SU-DHL-6 (cell line): ENCODE data around the gene RAB11B.

Experiments used
- H2AFZ ChIP-seq: fragments of 200-600 bp; sonication (generic); 2 replicates; pipeline ENCODE4 v1.6.1; 2014; ENCODE audit warnings: low read depth, mild to moderate bottlenecking, moderate library complexity, mixed read lengths, antibody characterized with exemption, low read length; ENCODE audit not compliant: severe bottlenecking
- H3F3A ChIP-seq: fragments of 200-600 bp; shearing (Covaris generic); 2 replicates; pipeline ENCODE4 v1.6.0; 2016; ENCODE audit warnings: antibody characterized with exemption, mild to moderate bottlenecking; ENCODE audit not compliant: insufficient read depth
- H3K27ac ChIP-seq: fragments of 200-600 bp; sonication (generic); 2 replicates; pipeline ENCODE4 v1.5.1; 2016; ENCODE audit warnings: low read depth, mild to moderate bottlenecking, low read length, moderate library complexity, mixed read lengths
- H3K27me3 ChIP-seq: fragments of 200-600 bp; sonication (generic), shearing (Covaris generic); 2 replicates; pipeline ENCODE4 v1.6.0; 2014; ENCODE audit warnings: mild to moderate bottlenecking, low read length
- H3K36me3 ChIP-seq: fragments of 200-600 bp; sonication (generic); 2 replicates; pipeline ENCODE4 v1.6.1; 2014; ENCODE audit warnings: mild to moderate bottlenecking, low read length, mixed read lengths
- H3K4me2 ChIP-seq: fragments of 300-600, 200-600 bp; shearing (Covaris generic), sonication (generic); 2 replicates; pipeline ENCODE4 v1.6.0; 2014; ENCODE audit warnings: low read length, low read depth, mild to moderate bottlenecking; ENCODE audit not compliant: poor library complexity, severe bottlenecking
- H3K4me3 ChIP-seq: fragments of 200-600 bp; sonication (generic); 2 replicates; pipeline ENCODE4 v1.5.1; 2014; ENCODE audit warnings: antibody characterized with exemption, low read length, mild to moderate bottlenecking, mixed read lengths; ENCODE audit not compliant: insufficient read depth, poor library complexity, severe bottlenecking
- H3K79me2 ChIP-seq: fragments of 200-600 bp; sonication (generic); 2 replicates; pipeline ENCODE4 v1.6.1; 2014; ENCODE audit warnings: mild to moderate bottlenecking, low read length, moderate library complexity; ENCODE audit not compliant: insufficient read depth
- H3K9ac ChIP-seq: fragments of 200-600 bp; sonication (generic); 2 replicates; pipeline ENCODE4 v1.7.0; 2014; ENCODE audit warnings: mild to moderate bottlenecking, low read length
- H3K9me2 ChIP-seq: fragments of 200-600 bp; sonication (generic); replicated peaks from 2 replicates; pipeline ENCODE4 v1.6.1; 2014; ENCODE audit warnings: low read length; ENCODE audit not compliant: insufficient read depth
- H3K9me3 ChIP-seq: fragments of 200-600 bp; sonication (generic); 2 replicates; pipeline ENCODE4 v1.6.1; 2014; ENCODE audit warnings: low read length, mixed read lengths; ENCODE audit not compliant: insufficient read depth
- H4K20me1 ChIP-seq: fragments of 200-600 bp; sonication (generic); 2 replicates; pipeline ENCODE4 v1.6.1; 2014; ENCODE audit warnings: low read depth, mild to moderate bottlenecking, antibody characterized with exemption, low read length, moderate library complexity, mixed read lengths
- EZH2phosphoT487 ChIP-seq: fragments of 200-600 bp; sonication (generic), shearing (Covaris generic); conservative IDR thresholded peaks from 2 replicates; pipeline ENCODE4 v1.6.1; 2018; ENCODE audit warnings: mild to moderate bottlenecking, antibody characterized with exemption, low read length, moderate library complexity, mixed read lengths
- TF ChIP-seq, protein P1 (sequence below): fragments of 200-600 bp; sonication (generic); IDR thresholded peaks from one replicate; pipeline ENCODE4 v1.5.1; 2017; ENCODE audit warnings: antibody characterized with exemption, mild to moderate bottlenecking, low read length, moderate library complexity; ENCODE audit not compliant: insufficient read depth, poor library complexity, severe bottlenecking

The RAB11B gene

DNA sequence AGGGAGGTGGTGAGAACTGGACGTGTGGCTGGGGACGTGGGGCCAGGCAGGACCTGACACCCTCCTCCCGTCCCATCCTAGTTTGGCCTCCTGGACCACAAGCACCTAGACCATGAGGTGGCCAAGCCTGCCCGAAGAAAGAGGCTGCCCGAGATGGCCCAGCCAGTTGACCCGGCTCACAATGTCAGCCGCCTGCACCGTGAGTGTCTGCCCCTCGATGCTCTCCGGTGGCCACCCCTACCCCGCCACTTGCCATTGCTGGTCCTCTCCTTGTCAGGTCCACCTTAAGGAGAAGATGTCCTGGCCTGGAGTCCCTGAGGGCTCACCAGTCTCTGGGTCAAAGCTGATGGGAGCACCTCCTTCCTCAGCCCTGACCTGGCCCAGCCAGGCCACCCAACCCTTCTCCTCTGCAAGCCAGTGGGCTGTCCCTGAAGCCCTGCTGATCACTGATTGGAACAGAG lies 24.0 kb upstream of the RAB11B start:
- no peaks in the 10 kb centered on the region for H3K9me2 ChIP-seq
- no peak overlapping the region for H3K4me3 ChIP-seq
- no peak overlapping the region for H3K27ac ChIP-seq
- no peaks in the 10 kb centered on the region for H3K36me3 ChIP-seq
- no peaks in the 10 kb centered on the region for H4K20me1 ChIP-seq
- no peak overlapping the region for H2AFZ ChIP-seq
- H3K9ac ChIP-seq, result no peak overlapping the region
- no peaks in the 10 kb centered on the region for H3F3A ChIP-seq
- no peak overlapping the region for H3K4me2 ChIP-seq
- H3K9me3 ChIP-seq, result no peaks in the 10 kb centered on the region
- H3K27me3 ChIP-seq, result no peaks in the 10 kb centered on the region
- H3K79me2 ChIP-seq, result no peaks in the 10 kb centered on the region
- no peak for TF ChIP-seq EZH2phosphoT487
- TF ChIP-seq, protein P1, sequence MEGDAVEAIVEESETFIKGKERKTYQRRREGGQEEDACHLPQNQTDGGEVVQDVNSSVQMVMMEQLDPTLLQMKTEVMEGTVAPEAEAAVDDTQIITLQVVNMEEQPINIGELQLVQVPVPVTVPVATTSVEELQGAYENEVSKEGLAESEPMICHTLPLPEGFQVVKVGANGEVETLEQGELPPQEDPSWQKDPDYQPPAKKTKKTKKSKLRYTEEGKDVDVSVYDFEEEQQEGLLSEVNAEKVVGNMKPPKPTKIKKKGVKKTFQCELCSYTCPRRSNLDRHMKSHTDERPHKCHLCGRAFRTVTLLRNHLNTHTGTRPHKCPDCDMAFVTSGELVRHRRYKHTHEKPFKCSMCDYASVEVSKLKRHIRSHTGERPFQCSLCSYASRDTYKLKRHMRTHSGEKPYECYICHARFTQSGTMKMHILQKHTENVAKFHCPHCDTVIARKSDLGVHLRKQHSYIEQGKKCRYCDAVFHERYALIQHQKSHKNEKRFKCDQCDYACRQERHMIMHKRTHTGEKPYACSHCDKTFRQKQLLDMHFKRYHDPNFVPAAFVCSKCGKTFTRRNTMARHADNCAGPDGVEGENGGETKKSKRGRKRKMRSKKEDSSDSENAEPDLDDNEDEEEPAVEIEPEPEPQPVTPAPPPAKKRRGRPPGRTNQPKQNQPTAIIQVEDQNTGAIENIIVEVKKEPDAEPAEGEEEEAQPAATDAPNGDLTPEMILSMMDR, result no peak

DNA sequence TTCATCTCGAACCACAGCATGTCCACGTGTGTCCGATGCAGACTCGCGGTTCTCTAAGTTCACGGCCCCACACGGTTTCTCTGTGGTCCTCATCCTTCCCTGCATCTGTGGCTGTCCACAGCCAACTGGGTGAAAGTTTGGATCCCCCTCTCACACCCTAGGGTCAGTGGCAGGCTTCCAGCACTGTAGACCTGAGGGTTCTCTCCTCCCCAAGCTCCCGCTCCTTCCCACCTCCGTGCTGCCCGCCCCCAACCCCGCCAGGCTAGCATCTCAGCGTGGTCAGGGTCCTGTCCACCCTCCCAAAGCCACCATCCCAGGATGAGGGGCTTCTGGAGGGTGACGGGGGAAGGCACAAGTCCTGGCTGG lies 23.2 kb upstream of the RAB11B start:
- no peaks in the 10 kb centered on the region for H4K20me1 ChIP-seq
- H3K9me2 ChIP-seq, result no peaks in the 10 kb centered on the region
- H3K36me3 ChIP-seq, result no peaks in the 10 kb centered on the region
- H3K27ac ChIP-seq, result no peak overlapping the region
- no peaks in the 10 kb centered on the region for H3K79me2 ChIP-seq
- H3K27me3 ChIP-seq, result no peaks in the 10 kb centered on the region
- no peak overlapping the region for H3K9ac ChIP-seq
- no peak overlapping the region for H3K4me2 ChIP-seq
- H2AFZ ChIP-seq, result no peak overlapping the region
- TF ChIP-seq, protein P1, result no peak
- no peak for TF ChIP-seq EZH2phosphoT487
- no peak overlapping the region for H3K4me3 ChIP-seq
- no peaks in the 10 kb centered on the region for H3K9me3 ChIP-seq
- no peaks in the 10 kb centered on the region for H3F3A ChIP-seq

DNA sequence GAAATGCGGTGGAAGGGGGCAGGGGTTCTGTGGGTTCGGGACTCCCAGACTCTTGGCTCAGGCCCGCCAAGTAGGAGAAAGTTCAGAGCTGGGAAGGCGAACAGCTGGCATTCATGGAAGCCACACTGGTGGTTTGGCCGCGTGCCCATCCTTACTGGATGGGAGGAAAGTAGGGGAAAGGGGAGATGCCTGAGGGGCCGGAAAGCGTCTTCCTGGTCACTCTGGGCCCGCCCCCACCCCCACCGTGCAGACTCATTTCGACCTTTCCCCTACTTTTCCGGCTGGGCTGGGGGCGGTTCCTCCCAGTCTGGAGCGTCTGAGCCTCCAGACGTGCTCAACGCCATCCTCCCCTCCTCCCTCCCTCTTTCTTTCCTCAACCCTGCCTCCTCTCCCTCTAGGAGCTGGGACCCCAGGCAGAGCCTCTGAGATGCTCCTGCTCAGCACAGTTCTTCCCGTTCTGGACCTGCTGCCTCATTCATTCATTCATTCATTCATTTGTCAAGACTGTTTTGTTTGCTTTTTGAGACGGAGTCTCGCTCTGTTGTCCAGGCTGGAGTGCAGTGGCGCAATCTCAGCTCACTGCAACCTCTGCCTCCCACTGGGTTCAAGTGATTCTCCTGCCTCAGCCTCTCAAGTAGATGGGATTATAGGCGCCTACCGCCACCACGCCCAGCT lies 22.7 kb upstream of the RAB11B start:
- no peak for TF ChIP-seq EZH2phosphoT487
- TF ChIP-seq, protein P1, result no peak

More for the DNA sequence above, 22.7 kb upstream of the RAB11B start:
- Histone ChIP-seq H3K9me2 (no peaks in the 10 kb centered on the region), H3K4me3 (no peak overlapping the region), H2AFZ (no peak overlapping the region), H3K4me2 (no peak overlapping the region), H3K79me2 (no peaks in the 10 kb centered on the region), H3K36me3 (no peaks in the 10 kb centered on the region), H3K27ac (no peak overlapping the region), H3K9ac (no peak overlapping the region), H4K20me1 (no peaks in the 10 kb centered on the region), H3K9me3 (no peaks in the 10 kb centered on the region), H3F3A (no peaks in the 10 kb centered on the region), H3K27me3 (no peaks in the 10 kb centered on the region)
